Measurements from ENCODE around the gene ACTL7B. TPM values are rescaled to one million over a fixed set of nuclear protein-coding genes. Genes with fewer than 3 reads are reported as not detected.

Gene ACTL7B
- polyA plus RNA-seq, 1 of the 3 experiments (the other 2 are of a cell fraction): 0.07 TPM

DNA sequence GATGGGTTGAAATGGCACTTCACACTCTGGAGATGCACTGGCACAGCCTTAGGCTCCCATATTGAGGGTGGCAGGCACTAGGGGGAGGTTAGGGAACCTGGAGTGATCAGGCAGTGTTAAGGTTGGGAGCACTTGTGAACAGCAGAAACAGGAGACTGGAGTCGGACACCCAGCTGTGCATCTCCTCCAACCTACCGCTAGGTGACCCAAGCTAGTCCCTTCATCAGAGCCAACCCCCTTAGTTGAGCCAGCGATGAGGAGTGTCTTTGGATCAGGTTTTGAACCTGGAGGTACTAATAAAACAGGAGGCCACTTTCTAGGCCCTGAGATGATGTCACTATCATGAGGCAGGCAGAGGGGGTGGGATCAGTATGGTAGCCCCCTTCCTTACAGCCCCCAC lies 1.7 kb downstream of the ACTL7B start:
- TF ChIP-seq POLR2AphosphoS5 (IDR thresholded peaks at IDR 0.05; ENCODE audit: low read depth, low read length) (no peak), SMC3 (IDR thresholded peaks at IDR 0.05; ENCODE audit: low read depth, low read length) (no peak), RAD21 (IDR thresholded peaks at IDR 0.05; ENCODE audit: low read length) (no peak), IRF3 (IDR thresholded peaks at IDR 0.05; ENCODE audit: low read depth, low read length) (no peak), TAF1 (IDR thresholded peaks at IDR 0.05; ENCODE audit: borderline replicate concordance, low read depth, low read length) (no peak), NFIC (IDR thresholded peaks at IDR 0.05; ENCODE audit: borderline replicate concordance) (no peak), USF1 (IDR thresholded peaks at IDR 0.05; ENCODE audit: borderline replicate concordance, low read depth) (no peak), EP300 (IDR thresholded peaks at IDR 0.05; ENCODE audit: borderline replicate concordance in 1 of 2, low read depth in 1 of 2, low read length in 1 of 2) (no peak), RFX5 (IDR thresholded peaks at IDR 0.05; ENCODE audit: low read length) (no peak), NRF1 (IDR thresholded peaks at IDR 0.05; ENCODE audit: low read depth, low read length) (no peak), FOXJ3 (CRISPR knock-in tag; IDR thresholded peaks at IDR 0.05) (no peak), MXI1 (IDR thresholded peaks at IDR 0.05; ENCODE audit: low read depth, low read length) (no peak)
- TF ChIP-seq, protein P1, sequence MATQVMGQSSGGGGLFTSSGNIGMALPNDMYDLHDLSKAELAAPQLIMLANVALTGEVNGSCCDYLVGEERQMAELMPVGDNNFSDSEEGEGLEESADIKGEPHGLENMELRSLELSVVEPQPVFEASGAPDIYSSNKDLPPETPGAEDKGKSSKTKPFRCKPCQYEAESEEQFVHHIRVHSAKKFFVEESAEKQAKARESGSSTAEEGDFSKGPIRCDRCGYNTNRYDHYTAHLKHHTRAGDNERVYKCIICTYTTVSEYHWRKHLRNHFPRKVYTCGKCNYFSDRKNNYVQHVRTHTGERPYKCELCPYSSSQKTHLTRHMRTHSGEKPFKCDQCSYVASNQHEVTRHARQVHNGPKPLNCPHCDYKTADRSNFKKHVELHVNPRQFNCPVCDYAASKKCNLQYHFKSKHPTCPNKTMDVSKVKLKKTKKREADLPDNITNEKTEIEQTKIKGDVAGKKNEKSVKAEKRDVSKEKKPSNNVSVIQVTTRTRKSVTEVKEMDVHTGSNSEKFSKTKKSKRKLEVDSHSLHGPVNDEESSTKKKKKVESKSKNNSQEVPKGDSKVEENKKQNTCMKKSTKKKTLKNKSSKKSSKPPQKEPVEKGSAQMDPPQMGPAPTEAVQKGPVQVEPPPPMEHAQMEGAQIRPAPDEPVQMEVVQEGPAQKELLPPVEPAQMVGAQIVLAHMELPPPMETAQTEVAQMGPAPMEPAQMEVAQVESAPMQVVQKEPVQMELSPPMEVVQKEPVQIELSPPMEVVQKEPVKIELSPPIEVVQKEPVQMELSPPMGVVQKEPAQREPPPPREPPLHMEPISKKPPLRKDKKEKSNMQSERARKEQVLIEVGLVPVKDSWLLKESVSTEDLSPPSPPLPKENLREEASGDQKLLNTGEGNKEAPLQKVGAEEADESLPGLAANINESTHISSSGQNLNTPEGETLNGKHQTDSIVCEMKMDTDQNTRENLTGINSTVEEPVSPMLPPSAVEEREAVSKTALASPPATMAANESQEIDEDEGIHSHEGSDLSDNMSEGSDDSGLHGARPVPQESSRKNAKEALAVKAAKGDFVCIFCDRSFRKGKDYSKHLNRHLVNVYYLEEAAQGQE (IDR thresholded peaks at IDR 0.05; ENCODE audit: low read depth, low read length): no peak
- H3F3A ChIP-seq (replicated peaks; ENCODE audit: insufficient read depth): no peaks in the 10 kb centered on the region
- no peaks in the 10 kb centered on the region; the same call in 1 of the 2 replicates for H3K27me3 ChIP-seq (ENCODE audit: insufficient read depth)
- POLR2A ChIA-PET: no interaction called here
- H3K36me3 ChIP-seq (replicated peaks in 1 of 2; ENCODE audit: control insufficient read depth in 1 of 2, insufficient read depth in 2 of 2, low read length in 1 of 2): no peaks in the 10 kb centered on the region
- H4K20me1 ChIP-seq (ENCODE audit: insufficient read depth): no peaks in the 10 kb centered on the region
- WGBS (ENCODE audit: low lambda C conversion rate): no CpG with 5 or more reads among the region's 3 CpGs
- no peak overlapping the region for H2AFZ ChIP-seq (ENCODE audit: low read depth)
- DNase-seq: no peak
- no peak overlapping the region for H3K27ac ChIP-seq (ENCODE audit: low read depth in 2 of 2, low read length in 1 of 2)
- H3K4me1 ChIP-seq (ENCODE audit: control insufficient read depth in 1 of 2, insufficient read depth in 2 of 2, low read depth in 1 of 2, low read length in 1 of 2): no peaks in the 10 kb centered on the region
- H3K4me2 ChIP-seq: no peak overlapping the region
- H3K4me3 ChIP-seq (ENCODE audit: low read depth in 2 of 2, low read length in 1 of 2): no peak overlapping the region
- H3K79me2 ChIP-seq (ENCODE audit: insufficient read depth): no peaks in the 10 kb centered on the region
- H3K9me2 ChIP-seq: no peaks in the 10 kb centered on the region
- CTCF ChIA-PET: no interaction called here
- no peak overlapping the region for H3K9ac ChIP-seq
- H3K9me3 ChIP-seq: no peaks in the 10 kb centered on the region
